Stimulated activated CD4-positive, alpha-beta T cell treated with anti-CD3 and anti-CD28 coated beads, Interleukin-2, amount 100 ng/mL, for 24 hours (primary cell): Measurements from ENCODE around the gene CELF5.

ENCODE experiments used
- DNase-seq, 2 donors: peaks; one replicate each; pipeline ENCODE4 v3.0.0-alpha.2; 2020

Gene CELF5

GRCh38 chr19:3248728-3249326 is 24.4 kb downstream of the CELF5 start:
- DNase-seq = no peak

GRCh38 chr19:3249408-3249807 is 24.9 kb downstream of the CELF5 start:
- DNase-seq = peak in 1 of 2 donors; percentile 31

DNA sequence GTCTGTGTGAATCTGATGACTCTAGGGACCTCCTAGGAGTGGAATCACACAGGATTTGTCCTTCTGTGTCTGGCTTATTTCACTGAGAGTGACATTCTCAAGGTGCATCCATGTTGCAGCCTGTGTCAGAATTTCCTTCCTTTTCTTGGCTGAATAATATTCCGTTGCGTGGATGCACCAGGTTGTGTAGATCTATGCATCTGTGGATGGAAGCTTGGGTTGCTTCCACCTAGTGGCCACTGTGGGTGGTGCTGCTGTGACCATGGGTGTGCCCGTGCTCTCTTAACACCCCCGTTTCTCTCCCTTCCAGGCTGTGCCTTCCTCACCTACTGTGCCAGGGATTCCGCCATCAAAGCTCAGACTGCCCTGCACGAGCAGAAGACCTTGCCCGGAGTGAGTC is 26.2 kb downstream of the CELF5 start:
- peak; percentile 64 to 65 for DNase-seq

- no peak for DNase-seq
Observed at GRCh38 chr19:3251229-3251628, 26.8 kb downstream of the CELF5 start.

DNA sequence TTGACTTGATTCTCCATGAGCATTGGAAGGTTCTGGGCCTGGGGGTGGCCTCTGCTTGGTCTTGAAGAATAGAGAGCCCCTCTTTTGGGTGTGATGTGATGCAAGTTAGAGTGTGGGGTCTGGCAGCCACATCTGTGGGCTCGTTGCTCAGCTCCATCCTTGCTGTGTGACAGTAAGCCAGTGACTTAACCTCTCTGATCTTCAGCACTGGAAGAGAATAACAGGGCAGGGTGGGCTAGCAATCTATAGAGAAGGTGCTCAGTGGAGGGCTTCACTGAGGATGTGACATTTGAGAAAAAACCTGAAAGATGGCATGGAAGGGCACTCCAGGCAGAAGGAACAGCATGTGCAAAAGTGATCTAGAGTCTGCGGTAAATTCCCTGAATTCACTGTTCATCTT is 28.2 kb downstream of the CELF5 start:
- DNase-seq = no peak

GRCh38 chr19:3253270-3253669 is 28.8 kb downstream of the CELF5 start:
- DNase-seq = no peak

GRCh38 chr19:3254520-3254919 is 30.1 kb downstream of the CELF5 start:
- DNase-seq = no peak

- no peak for DNase-seq
Observed at GRCh38 chr19:3257071-3257470, 32.6 kb downstream of the CELF5 start.

- DNase-seq = no peak
Observed at GRCh38 chr19:3262362-3262761, 37.9 kb downstream of the CELF5 start.

- DNase-seq = no peak
Observed at GRCh38 chr19:3263866-3264265, 39.4 kb downstream of the CELF5 start.

- DNase-seq = no peak
Observed at GRCh38 chr19:3265432-3265831, 41.0 kb downstream of the CELF5 start.

- no peak for DNase-seq
Observed at GRCh38 chr19:3266092-3266693, 41.7 kb downstream of the CELF5 start.

GRCh38 chr19:3266792-3267514 is 42.5 kb downstream of the CELF5 start:
- no peak for DNase-seq

DNA sequence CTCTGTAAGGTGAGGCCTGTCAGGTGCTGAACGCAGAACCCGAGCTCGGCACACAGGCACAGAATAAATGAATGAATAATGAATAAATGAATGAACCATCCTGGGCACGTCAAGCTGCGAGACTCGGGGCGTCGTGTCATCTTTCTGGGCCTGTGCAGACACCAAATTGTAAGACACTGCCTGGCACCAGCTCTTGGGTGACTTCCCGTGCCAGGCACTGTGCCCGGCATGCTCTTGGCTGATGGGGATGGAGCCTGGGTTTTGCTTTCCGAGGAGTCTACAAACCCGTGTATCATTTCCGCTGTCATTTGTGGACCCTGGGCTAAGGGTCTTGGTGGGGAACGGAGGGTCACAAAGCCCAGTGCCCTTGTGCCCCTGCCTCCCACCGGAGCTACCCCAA is 43.9 kb downstream of the CELF5 start:
- DNase-seq = no peak

GRCh38 chr19:3268763-3269162 is 44.3 kb downstream of the CELF5 start:
- DNase-seq = no peak

DNA sequence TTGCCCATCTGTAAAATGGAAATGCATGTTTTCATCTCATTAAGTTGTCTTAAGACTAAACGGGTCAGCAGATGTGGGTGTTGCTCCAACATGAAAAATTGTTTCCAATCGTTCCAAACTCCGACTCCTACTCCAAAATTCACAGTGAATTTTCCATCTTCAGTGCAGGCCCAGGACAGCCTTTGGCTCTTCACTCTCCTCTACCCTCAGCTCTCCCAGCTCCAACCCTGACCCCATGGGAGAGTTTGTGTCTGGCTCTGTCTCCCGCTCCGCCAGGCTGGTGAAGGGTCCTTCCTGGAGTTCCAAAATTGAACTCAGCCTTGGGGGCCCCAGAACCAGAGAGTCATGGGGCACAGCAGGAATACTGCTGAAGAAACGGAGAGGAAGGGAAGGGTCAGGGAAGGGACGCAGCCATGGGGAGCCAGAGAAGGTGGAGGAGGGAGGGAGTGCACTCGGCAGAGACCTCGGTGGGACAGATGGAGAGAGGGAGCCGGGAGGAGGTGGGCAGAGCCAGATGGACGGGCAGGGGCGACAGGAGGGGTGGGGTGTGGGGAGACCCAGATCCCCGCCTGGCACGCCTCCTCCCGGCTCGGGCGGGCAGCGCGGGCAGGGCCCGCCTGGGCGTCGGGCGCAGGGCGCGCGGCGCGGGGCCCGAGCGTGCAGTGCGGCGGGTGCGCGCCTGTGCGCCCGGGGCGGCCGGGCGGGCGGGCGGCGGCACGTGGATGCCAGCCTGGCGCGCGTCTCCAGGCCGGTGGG is 45.6 kb downstream of the CELF5 start:
- DNase-seq = no peak

DNA sequence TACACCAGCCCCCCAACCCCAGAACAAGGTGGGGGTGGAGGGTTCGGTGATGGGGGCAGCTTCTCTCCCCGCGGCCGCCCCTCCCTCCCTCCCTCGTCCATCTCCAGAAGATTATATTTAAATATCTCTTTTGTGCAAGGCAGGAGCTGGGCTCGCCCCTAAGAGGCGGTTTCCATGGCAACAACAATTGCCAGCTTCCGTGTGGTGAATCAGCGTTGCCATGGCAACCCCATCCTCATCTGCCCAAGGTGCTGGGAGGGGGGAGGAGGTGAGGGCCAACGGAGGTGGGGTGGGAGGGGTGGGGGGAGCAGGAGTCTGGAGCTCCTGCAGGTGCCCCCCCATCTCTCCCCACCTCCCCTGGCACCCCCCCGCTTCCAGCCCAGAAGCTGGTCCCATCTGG is 46.4 kb downstream of the CELF5 start:
- DNase-seq = peak; percentile 53 to 62

GRCh38 chr19:3272401-3272931 is 48.0 kb downstream of the CELF5 start:
- no peak for DNase-seq

GRCh38 chr19:3272952-3273351 is 48.5 kb downstream of the CELF5 start:
- DNase-seq = no peak

DNA sequence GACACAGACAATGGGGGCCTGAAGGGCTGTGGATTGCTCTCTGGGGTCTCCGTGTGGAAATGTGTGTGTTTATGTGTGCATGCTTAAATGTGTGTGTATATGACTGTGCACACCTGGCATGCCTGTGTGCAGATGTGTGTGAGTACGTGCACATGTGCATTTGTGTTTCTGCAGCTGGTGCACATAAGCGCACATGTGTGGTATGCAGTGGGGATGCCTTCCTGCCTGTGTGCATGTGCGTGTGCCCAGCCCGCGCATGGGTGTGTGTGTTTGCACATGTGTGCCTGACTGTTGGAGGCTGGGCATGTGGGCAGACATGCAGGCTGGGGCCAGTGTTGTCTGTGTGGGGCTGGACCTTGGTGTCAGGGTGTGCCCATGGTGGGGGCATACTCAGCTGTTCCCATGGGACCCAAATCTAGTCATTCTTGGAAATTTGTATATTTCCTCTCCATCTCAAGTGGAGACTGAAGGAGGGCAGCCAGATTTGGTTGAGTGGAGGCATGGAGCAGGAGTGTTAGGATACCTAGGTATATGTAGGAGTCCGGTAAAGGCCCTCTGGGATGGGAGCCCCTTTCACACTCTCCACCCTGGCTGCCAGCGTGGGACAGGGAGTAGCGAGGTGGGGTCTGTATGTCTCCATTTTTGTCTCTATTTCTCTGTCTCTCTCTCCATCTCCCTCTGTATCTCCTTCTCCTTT is 49.9 kb downstream of the CELF5 start:
- DNase-seq = no peak

GRCh38 chr19:3274942-3275582 is 50.6 kb downstream of the CELF5 start:
- peak; percentile 41 to 63 for DNase-seq
